ENCODE data around the gene C10orf88.
A peak's percentile ranks its signal among the peaks of the same experiment; 100 is the strongest.
"Not testable (repeated sequence)": the region's sequence is repeated elsewhere in the genome, so short reads cannot be mapped to it uniquely, and the experiment has no call there.

Gene C10orf88

DNA sequence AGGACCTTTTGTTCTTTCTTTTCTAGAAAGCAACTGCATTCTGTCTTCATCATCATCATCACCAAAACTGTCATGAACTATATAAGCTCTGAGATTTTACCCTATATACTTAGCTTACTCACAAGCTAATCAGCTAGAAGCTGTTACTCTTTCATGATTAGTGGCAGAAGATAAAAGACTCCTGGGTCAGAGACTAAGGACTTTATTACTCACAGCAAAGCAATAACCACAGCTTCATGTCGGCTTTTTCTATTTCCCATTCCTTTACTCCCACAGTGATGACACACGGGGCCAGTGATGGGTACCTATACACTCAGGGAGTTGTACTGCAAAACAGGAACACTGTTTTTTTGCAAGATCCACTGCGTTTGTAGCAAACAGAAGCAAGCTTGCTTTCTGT, 8.4 kb upstream of the C10orf88 start:
- DNase-seq (ENCODE audit: low read depth, low spot score), result no peak

DNA sequence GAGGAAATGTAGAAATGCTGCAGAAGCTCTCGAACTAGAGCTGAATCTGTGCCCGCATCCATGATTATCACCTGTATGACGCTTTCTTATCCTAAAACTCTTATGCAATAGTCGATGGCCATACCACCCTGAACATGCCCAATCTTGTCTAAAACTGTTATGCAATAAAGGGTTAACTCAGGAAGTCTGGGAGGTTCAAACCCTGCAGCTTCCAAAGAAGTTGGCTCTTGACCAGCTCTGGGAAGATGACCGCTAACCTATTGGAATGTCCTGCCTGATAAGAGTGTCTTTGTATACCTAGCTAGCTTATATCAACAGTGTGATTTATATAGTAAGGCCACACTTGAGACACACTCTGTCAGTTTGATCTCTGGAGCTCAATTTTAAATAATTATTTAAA, 3.4 kb upstream of the C10orf88 start:
- DNase-seq (ENCODE audit: low read depth, low spot score), result no peak

DNA sequence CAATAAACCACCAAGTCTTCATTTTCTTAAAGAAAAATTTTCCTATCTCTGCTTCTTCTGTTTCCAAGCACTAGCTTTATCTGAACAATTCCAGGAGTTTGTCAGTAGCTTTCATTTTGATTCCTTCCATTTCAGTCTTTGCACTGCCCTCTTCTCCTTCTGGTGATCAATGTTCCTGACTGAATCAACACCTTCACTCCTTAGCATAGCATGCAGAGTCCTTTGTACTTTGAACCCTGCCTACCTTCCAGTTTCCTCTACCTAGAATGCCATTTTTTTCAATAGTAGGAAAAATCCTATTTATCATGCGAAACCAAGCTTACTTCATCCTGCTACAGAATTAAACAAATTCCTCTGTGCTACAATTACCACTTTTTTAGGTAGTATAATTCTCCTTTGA, 1.9 kb upstream of the C10orf88 start:
- no peak for DNase-seq (ENCODE audit: low read depth, low spot score)

- DNase-seq (ENCODE audit: low read depth, low spot score), result no peak
Measured at GRCh38 chr10:122954731-122955050, 664 bp upstream of the C10orf88 start.

GRCh38 chr10:122949296-122949695, 4.7 kb downstream of the C10orf88 start:
- no peak for DNase-seq (ENCODE audit: low read depth, low spot score)

GRCh38 chr10:122939856-122940543, 14.0 kb downstream of the C10orf88 start:
- DNase-seq (ENCODE audit: low read depth, low spot score), result no peak

- no peak for DNase-seq (ENCODE audit: low read depth, low spot score)
Measured at GRCh38 chr10:122939133-122939855, 14.7 kb downstream of the C10orf88 start.

GRCh38 chr10:122931088-122931906, 22.7 kb downstream of the C10orf88 start:
- DNase-seq (ENCODE audit: low read depth, low spot score), result no peak

- no peak for DNase-seq (ENCODE audit: low read depth, low spot score)
Measured at GRCh38 chr10:122930140-122930539, 23.9 kb downstream of the C10orf88 start.

- DNase-seq (ENCODE audit: low read depth, low spot score), result no peak
Measured at GRCh38 chr10:122915700-122916099, 38.3 kb downstream of the C10orf88 start.

DNA sequence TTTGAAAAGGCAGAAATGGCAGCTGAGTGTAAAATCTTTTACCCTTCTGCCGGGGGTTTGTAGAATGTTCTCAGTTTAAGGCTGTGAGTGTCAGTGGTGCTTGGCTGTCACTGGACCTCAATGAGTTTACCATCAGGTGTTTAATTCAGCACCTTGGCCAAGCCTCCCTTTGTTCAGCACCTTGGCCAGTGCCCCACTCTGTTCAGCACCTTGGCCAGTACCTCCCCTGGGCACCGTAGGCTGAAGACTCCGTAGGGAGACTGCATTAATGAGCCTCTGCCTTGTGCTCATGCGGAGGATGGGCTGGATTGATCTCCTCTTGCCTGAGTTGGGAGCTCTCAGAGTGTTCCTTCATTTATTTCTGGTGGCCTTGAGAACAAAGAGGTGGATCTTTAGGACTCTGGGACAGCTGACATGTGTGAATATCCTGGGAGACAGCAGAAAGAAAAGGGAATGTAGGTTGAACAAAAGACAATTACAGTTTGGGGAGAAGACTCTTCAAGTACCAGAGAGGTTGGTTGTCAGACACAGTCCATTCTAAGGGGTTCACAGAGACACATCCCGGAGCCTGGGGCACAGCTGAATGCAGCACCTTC, 42.0 kb downstream of the C10orf88 start:
- DNase-seq (ENCODE audit: low read depth, low spot score), result peak; percentile 20

DNA sequence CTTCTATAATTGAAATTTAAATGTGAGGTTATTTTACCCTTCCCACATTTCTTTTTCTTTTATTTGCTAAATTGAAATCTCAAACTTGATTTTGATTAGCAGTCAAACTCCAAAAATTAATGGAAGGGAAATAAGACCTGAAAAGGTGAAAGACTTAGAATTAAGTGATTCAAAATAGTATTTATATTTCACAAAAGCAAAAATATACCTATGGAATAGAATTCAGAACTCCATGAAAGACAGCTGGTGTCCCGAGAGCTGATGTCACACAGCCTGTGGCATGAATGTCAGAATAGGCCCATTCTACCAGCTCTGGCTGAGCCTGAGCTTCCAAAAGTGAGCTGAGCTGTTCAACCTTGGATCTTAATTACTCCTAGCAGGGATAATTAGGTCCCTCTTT, 43.7 kb downstream of the C10orf88 start, which contains the start of gene FAM24A:
Gene FAM24A (plus strand): TSS at position 301 of the 400 bp plus-strand sequence. CDS start 1,025 bp downstream, outside the sequence.
- DNase-seq (ENCODE audit: low read depth, low spot score), result no peak

DNA sequence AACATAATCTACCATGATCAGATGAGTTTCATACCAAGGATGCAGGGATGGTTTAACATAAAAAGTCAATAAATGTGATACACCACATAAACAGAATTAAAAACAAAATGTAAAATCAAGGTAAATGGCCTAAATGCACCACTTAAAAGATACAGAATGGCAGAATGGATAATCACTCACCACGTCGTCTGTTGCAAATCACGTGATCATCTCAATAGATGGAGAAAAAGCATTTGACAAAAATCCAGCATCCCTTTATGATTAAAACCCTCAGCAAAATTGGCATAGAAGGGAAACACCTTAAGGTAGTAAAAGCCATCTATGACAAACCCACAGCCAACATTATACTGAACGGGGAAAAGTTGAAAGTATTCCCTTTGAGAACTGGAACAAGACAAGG, 50.2 kb downstream of the C10orf88 start:
- DNase-seq (ENCODE audit: low read depth, low spot score), result not testable (repeated sequence)

DNA sequence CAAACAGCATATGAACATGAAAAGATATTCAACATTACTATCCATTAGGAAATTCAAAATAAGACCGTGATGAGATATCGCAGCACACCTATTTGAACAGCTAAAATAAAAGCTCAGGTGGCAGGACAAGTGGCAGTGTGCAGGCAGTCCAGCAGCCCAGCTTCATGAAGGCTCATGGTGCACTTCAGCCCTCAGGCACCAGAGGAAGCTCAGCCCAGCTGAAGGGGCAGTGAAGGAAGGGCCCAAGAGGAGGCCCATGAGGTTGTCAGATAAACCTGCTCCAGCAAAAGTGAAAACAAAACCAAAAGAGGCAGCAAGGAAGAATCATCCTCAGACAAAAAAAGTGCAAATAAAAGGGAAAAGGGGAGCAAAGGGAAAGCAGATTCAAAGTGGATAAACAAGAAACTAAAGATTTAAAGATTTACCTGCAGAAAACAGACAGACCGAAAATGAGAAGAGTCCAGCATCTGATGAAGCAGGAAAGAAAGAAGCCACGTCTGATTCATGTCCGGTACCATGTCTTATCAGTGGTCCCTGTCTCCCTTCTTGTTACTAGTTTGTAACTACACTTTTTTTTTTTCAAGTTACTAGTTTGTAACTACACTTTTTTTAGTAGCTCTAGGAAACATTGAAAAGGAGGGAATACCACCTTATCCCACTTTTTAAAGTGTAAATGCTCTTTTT, 59.6 kb downstream of the C10orf88 start:
- DNase-seq (ENCODE audit: low read depth, low spot score), result no peak

DNA sequence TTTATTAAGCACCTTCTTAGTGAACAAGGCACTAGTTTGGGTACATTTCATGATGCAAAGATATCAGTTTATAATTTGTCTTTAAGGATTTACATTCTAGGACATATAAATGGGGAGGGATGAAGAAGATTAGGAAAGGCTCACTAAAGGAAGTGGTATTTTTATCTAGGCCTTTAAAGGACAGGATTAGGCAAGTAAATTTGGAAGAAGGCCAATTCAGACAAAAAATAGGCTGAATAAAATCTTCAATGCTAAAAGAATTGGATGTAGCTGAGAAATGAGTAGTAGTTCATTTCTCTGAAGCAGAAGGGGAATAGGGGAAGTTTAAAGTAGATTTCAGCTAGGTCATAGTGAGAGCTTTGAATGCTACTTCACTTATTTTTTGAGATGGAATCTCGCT, 69.9 kb downstream of the C10orf88 start:
- DNase-seq (ENCODE audit: low read depth, low spot score), result no peak

- DNase-seq (ENCODE audit: low read depth, low spot score), result no peak
Measured at GRCh38 chr10:122882766-122883165, 71.3 kb downstream of the C10orf88 start.

Data from brain pericyte (primary cell).